ENCODE data around the gene CALHM3. TPM values are rescaled to one million over a fixed set of nuclear protein-coding genes. Genes with fewer than 3 reads are reported as not detected.

The CALHM3 gene
- total RNA-seq, 1 donor from 2014 or later, result not detected

DNA sequence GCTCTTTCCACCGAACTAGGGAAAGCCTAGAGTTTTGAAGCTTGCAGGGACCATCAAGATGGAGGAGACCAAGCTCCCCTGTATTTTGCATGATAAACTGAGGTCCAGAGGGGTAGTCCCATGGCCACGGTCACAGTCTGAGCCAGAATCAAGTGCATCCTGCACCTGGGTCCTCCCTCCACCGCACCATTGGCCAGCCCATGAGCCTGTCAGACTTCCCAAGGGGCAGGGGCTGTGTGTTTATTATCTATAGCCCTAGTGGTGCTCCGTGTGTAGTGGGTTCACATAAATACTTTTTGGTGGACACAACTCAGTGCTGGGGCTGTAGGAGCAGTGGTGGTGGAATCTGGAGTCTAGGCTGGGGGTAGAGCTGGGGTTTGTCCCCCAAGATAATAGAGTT is 3.6 kb downstream of the CALHM3 start:
- DNase-seq (ENCODE audit: low read depth), result no peak

DNA sequence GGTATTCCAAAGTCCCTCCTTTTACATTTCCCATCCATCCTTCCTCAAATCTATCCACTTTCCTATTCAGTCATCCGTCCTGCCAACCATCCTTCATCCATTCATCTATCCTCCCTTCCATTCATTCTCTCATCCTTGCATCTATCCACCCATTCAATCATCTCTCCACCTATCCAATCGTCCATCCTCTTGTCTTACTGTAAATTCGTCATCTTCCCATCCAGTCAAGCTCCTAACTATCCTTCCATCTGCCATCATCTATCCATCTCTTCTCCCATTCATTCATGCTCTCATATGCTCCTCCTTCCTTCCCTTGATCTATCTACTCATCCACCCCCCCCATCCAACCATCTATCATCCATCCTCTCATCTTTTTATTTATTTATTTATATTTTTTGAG is 5.0 kb downstream of the CALHM3 start:
- DNase-seq (ENCODE audit: low read depth), result no peak

DNA sequence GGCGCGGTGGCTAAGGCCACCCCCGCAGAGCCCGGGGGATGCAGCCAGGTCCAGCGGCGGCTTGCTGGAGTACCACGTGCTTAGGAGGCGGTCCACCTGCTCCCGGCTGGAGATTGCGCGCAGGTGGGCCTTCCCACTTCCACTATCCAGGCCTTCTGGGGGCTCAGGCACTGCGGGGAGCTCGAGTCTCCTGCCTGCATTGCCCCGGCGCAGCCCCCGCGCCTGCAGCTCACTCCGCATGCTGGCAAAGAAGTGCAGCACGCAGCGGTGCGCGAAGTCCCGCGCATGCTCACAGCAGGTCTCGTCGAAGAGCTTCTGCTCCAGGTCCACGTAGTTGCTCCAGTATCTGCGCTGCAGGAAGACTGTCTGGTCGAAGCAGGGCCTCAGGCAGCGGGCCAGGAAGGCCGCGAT is 5.8 kb downstream of the CALHM3 start:
- no peak for DNase-seq (ENCODE audit: low read depth)

DNA sequence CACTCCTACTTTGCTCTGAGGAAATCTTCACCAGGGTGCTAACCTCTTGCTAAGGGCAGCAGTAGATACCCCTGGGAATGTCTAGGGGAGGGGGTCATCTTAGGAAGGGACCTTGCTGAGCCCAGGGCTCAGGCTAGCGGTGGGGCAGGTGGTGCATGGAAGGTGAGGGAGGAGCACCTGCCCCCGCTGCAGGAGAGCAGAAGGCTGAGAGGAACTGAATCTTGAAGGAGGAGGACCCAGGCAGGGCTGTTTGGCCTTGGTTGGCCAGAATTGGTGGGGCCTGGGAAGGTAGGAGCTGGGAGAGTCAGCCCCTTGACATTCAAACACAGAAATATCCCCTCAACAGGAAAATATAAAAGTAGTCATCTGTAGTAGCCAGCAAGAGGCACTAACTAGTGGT is 7.0 kb downstream of the CALHM3 start:
- no peak for DNase-seq (ENCODE audit: low read depth)

DNA sequence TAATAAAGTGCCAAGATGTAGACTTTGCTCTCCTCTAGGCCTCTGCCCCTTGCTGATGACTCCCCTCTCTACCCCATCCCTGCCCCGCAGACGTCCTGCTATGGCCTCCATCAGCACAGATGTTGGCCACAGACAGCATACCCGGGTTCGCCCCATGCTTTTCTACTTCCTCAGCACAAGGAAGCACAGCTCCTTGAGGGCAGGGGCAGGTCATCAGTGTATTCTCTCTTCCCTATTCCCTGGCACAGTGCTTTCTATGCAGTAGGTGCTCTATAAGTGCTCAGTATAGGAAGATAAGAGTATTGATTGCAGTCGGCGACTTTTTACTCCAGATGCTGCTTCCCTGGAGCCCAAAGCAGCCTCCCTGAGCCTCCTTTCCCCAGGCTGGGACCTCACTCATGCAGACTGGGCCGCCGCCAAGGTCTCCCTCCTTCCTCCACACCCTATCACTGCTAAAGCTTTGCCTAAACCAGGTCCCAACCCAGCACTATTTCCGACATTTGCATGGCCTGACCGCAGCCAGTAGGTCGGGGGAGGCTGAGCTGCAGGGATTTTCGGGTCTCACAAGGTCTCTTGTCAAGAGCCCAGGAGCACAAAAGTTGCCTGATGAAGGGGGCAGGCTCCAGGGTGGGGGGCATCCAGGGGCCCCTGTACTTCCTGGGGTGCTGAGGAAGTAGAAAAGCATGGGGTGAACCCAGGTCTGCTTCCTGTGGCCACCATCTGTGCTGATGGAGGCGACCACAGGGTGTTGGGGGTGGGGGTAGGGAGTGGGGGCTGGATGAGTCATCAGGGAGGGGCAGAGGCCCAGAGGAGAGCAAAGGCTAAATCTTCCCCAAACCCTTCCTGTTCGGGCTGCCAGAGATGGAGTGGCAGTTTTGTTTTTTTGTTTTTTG is 8.0 kb downstream of the CALHM3 start:
- DNase-seq (ENCODE audit: low read depth), result no peak

DNA sequence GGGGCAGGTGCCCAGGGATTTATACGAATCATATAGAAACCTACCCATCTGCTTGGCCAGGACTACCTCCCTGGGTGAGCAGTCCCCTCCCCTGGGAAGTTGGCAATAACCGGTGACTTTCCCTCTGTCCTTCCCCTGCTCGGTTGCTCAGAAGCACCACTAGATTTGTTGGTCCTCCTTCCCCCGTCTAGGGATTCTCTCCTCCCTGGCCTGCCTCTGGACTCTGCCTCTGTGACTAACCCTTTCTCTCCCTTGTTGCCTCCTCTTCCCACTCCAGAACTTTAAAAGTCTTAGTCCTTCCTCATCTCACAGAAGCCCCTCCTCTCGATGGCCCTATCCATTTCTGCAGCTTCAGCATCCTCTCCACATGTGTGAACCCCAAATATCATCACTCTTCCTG is 9.8 kb downstream of the CALHM3 start:
- no peak for DNase-seq (ENCODE audit: low read depth)

DNA sequence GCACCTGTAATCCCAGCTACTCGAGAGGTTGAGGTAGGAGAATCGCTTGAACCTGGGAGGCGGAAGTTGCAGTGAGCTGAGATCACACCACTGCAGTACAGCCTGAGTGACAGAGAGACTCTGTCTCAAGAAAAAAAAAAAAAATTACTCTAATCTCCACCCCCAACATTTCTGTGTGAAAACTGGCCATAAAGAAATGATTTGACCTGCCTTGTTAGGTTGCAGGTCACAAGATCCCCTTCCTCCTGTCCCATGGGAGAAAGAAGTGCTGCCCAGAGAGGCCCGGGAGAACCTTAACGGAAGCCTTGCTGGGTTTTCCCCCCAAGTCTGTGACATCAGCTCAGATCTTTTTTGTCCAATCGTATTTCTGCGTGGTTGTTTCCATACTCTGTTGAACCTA is 11.6 kb downstream of the CALHM3 start:
- no peak for DNase-seq (ENCODE audit: low read depth)

DNA sequence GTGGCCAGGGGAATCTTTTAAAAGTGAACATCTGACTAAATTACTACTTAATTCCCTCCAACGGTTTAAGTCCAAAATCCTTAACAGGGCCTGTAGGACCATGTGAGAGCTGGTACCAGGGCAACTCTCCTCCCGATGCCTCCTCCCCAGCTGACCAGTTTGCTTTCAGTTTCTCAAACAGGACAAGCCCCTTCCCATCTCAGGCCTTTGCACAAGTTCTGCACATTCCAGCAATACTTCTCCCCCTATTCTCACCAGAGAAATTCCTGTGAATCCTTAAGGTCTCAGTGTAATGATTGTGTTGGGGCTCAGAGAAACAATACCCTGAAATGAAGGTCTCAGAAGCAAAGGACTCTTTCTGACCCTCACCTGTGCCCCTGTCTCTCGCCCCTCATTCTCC is 12.3 kb downstream of the CALHM3 start:
- DNase-seq (ENCODE audit: low read depth), result no peak

DNA sequence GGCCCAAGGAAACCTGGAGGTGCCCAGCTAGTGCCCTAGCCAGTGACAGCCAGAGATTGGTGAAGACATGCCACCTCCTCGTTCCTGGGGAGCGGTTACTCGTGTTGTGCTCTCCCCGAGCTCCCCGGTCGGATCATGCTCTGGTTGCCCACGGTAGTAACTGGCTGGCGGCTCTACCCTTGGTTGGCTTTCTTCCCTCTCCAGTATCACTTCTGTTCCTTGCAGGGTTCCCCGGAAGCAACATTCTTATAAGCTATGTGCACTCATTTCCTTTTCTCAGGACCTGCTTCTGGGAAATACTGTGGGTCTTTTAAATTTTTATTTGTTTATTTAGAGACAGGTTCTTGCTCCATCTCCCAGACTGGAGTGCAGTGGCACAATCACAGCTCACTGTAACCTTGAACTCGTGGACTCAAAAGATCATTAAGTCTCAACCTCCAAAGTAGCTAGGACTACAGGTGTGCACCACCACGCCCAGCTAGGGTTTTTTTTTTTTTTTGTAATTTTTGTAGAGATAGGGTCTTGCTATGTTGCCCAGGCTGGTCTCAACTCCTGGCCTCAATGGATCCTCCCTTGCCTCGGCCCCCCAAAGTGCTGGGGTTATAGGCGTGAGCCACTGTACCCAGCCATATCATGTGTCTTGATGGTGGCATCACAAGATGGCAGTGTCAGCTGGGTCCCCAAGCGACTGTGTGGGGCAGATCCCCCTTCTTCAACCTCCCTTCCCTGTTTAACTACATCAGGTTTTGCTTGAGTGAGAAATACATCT is 13.4 kb downstream of the CALHM3 start:
- DNase-seq (ENCODE audit: low read depth), result no peak

DNA sequence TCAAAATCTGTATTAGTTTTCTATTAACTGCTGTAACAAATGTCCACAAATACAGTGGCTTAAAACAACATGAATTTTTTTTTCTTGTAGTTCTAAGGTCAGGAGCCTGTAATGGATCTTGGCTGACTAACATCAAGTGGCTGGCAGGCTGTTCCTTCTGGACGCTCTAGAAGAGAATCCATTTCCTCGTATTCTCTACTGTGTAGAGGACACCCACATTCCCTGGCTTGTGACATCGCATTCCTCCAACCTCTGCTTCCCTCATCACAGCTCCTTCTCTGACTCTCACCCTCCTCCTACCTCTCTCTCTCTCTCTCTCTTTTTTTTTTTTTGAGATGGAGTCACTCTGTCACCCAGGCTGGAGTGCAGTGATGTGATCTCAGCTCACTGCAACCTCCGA is 15.5 kb downstream of the CALHM3 start:
- no peak for DNase-seq (ENCODE audit: low read depth)

DNA sequence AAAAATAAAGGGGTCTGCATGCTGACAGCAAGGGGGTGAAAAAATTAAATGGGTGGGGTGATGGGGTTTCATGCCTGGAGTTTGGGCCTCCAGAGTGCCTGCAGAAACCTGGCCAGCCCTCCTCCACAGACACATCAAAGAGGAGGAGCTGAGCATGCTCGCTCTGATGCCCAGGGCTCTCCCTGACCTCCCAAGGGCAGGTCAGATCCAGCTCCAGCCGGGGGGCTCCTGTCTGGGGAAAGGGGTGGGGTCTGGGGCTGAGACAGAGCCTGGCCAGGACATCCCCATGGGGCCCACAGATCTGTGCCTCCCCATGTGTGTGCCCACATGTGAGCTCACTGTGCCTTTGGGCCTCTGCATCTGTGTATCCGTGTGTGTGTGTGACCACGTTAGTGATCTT is 19.4 kb downstream of the CALHM3 start:
- DNase-seq (ENCODE audit: low read depth), result no peak

DNA sequence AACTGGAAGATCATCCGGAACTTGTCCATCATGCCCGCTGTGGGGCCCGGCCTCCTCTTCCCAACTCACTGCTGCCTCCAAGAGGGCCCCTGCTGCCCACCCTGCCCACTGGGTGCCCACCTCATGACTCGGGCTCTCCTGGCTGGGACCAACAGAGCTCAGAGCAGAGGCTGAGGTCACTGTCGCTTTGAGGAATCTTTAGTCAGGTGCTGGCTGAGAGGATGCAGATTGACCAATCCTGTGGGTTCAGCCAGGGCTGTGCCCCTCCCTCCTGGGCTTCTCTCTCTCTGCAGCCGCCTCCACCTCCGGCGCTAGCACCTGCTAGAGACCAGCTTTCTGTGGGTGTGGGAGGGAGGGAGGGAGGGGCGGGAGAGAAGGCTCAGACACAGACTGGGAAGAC is 20.3 kb downstream of the CALHM3 start, which contains the start of gene CALHM1:
Gene CALHM1 (minus strand): TSS at position 181 of the 400 bp plus-strand sequence. CDS start 149 bp downstream, at position 32.
- DNase-seq (ENCODE audit: low read depth), result peak; percentile 66

DNA sequence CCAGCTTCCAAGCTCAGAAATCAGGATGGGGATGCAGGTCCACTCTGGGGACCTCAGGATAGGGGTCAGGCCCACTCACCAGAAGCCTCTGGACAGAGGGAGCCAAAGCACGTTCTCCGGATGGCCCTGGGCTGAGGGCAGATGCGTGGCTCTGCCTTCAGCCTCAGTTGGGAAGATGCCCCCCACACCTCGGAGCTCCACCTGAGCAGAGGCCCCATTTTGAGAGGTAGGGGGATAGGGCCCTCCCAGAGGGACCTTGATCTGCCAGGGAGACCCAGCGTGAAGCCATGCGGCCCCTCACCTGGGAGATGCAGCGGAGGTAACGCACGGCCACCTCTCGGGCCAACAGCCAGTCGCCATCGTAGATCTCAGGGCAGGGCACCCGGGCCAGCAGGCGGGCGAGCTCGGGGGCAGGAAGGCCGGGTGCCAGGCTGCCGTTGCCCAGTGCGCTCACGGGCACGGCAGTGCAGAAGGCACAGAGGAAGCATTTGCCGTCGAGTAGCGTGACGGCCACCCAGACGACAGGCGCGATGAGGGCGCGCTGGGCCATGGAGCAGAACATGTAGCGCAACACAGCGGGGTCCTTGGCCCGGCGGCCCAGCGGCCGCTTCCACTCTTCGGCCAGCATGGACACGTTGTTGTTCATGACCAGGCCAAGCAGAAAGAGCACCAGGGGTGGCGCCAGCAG is 21.0 kb downstream of the CALHM3 start:
- DNase-seq (ENCODE audit: low read depth), result no peak

DNA sequence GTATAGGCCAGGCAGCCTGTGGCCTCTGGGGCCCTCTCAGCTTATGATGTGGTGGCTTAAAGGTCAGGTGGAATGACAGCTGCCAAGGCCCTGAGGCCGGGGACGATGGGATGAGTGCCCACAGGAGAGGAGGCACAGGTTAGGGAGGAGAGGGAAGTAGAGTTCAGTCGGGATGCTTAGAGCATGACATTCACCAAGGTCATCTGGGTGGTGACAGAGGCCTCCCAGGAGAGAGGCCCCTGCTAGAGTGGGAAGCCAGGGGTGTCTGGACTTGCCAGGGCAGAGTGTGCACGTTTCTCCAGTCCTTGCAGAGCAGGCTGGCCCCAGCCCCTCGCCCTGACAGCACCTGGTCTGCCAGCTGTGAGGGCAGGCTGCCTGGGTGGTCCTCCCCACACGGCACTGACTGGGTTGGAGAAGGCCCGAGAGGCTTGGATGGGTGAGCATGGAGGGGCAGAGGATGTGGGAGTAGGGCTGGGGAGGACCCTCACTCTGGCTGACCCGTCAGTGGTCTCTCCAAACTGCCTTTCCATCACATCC is 21.8 kb downstream of the CALHM3 start:
- DNase-seq (ENCODE audit: low read depth), result peak; percentile 56

DNA sequence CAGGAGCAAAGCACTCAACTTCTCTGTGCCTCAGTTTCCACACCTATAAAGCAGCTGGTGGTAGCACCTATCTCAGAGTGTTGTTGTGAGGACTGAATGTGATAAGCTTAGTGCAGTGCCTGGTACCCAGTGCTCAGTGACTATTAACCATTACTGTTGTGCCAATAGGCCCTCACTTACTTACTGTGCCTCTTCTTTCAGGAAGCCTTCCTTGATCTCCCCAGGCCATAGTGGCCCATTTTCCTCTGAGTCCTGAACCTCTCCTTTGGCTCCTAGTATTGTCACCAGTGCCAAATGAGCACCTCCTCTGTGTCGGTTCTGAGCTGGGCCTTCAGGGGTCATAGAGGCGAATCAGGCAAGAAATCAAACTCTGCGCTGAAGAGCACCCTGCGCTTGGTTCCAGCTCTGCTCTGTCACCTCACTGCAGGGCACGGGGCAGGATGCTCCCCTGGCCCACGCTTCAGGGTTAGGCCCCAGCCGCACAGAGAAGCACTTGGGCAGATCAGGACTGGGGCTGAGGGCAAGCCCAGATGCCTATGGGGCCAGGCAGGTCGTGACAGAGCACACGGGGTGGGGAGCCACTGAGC is 22.9 kb downstream of the CALHM3 start:
- DNase-seq (ENCODE audit: low read depth), result no peak

DNA sequence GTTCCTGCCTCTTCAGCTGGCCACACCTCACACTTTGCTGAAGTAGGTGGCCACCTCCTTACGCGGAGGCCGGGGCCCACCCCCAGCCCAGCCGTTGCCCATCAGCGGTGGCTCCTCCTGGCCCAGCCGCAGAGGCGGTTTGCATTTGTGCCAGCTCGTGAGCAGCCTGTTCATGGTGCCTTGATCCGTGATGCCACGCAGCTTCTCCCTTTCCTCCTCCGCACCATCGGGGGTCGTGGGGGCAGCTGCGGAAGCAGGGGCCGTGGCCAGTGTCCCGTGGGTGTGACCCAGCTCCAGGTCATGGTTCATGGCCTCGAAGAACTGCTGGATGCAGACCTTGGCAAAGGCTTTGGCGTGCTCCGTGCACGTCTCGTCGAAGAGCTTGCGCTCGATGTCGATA is 23.8 kb downstream of the CALHM3 start:
- DNase-seq (ENCODE audit: low read depth), result no peak

DNA sequence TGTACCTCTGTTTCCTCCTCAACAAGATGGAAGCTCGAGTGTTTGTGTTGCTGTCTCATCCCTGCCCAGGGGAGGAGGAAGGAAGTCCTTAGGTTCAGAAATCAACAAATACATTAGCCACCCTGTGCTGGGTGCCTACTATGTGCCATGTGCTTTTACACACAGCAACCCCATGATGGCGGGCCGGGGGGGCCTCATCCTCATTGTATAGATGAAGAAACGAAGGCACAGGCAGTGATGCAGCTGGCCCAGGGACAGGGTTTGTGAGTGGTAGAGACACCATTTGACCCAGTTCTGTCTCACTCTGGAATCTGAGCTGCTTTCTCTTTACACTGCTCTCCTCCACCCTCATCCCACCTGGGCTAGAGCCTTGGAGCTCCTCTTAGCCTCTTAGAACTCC is 25.0 kb downstream of the CALHM3 start:
- no peak for DNase-seq (ENCODE audit: low read depth)

DNA sequence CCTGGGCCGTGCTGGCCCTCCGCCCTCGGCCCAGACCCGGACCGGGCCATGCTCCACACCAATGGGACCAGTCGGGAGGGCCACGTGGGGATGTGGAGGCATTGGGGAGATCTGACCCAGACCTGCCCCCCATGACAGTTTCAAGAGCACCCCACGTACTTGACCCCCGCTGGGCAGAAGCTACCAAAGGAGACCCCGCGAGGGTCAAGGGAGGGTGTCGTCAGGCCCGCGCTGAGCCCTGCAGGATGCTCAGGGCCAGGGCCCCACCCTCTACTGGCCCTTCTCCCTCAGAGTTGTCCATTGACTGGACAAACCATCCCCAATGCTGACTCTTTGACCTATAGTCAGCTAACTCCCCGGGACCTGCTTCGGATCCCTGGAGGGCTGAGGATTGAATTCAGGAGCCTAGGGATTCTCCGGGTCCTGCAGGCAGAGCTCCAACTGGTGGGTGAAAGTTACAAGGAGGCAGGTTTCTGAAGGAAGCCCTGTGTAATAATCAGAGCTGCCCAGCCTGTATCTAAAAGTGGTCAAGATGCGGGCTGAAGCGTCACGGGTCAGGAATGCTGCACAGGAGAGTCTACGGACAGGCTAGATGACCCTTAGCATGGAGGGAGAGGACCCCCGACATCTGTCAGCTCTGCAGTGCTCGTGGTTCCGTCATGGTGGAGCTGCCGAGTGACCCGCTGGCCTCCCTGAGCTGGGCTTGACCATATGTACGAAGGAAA is 26.4 kb downstream of the CALHM3 start:
- no peak for DNase-seq (ENCODE audit: low read depth)

DNA sequence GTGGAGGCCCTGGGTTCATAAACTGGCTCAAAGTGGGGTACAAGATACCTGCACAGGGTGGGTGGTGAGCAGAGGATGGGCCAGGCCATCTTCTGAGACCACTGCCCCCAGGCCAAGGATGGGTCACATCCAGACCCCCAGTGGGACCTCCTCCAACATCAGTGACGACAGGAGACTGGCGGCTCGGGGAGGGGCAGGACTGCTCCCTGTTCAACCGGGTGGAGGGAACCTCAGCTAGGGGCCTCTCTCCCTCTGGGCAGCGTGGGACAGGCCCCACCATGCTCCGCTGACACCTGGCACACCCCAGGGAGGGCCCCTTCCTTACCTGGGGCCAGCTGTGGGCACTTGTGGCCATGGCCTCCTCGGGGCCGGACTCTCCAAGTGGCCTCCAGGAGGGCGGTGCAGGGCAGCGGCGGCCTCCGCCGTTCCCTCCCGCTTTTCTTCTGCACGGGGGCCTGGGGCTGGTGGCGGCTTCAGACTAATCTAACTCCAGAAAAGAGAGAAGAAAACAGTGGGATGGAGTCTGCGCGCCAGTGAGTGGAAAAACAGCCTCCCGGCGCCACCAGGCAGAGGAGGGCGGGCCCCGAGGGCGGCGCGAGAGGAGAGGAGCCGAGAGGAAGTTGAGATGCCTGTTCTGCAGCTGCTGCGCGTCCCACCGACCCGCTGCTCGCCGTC is 27.1 kb downstream of the CALHM3 start, which contains the start of gene CALHM2:
Gene CALHM2 (minus strand): TSS at position 540 of the 675 bp plus-strand sequence. CDS start 2,429 bp downstream, outside the sequence.
- DNase-seq (ENCODE audit: low read depth), result peak; percentile 69

Data from myocyte (in vitro differentiated cells).